ENCODE measurements around the gene GPR84. TPM values are rescaled to one million over a fixed set of nuclear protein-coding genes. Genes with fewer than 3 reads are reported as not detected.

Gene GPR84
- total and polyA plus RNA-seq, 2 of the 13 experiments (the other 11 are each of a cell fraction or from before 2014, with no cell fraction given), result not detected

GRCh38 chr12:54383041-54383609 lies 18.8 kb upstream of the GPR84 start:
- Histone ChIP-seq H3K36me3 (replicated peaks in 1 of 2; ENCODE audit: control insufficient read depth in 1 of 2, insufficient read depth in 2 of 2, low read length in 2 of 2) (no peaks in the 10 kb centered on the region), H3K9ac (ENCODE audit: insufficient read depth, low read depth, low read length) (no peak overlapping the region), H3K4me2 (ENCODE audit: low read depth, low read length) (no peak overlapping the region), H3K27me3 (ENCODE audit: control insufficient read depth in 1 of 2, insufficient read depth in 2 of 2, low read length in 2 of 2) (peaks cover 2 to 12% of the 10 kb centered on the region in 2 experiments; a peak in 4 of 5 replicates), H3K4me3 (replicated peaks in 1 of 3; ENCODE audit: insufficient read depth in 1 of 3, low read depth in 2 of 3, low read length in 3 of 3) (no peak overlapping the region), H3K9me3 (ENCODE audit: low read length) (no peaks in the 10 kb centered on the region), H3K79me2 (ENCODE audit: insufficient read depth, low read length) (no peaks in the 10 kb centered on the region), H3K4me1 (ENCODE audit: insufficient read depth, low read length) (peaks cover 33% of the 10 kb centered on the region), H4K20me1 (ENCODE audit: insufficient read depth, low read length) (no peaks in the 10 kb centered on the region), H3K27ac (ENCODE audit: extremely low read length, insufficient read depth, low read length) (no peak overlapping the region), H2AFZ (ENCODE audit: low read length) (no peak overlapping the region)
- DNase-seq (ENCODE audit: low spot score) (no peak), ATAC-seq (no peak), FAIRE-seq (no peak)
- TF ChIP-seq ERF (CRISPR knock-in tag; IDR thresholded peaks at IDR 0.05), result no peak
- no peak for TF ChIP-seq ZNF124 (CRISPR knock-in tag; IDR thresholded peaks at IDR 0.05)
- no peak for TF ChIP-seq MTF2 (CRISPR knock-in tag; IDR thresholded peaks at IDR 0.05; ENCODE audit: borderline replicate concordance)
- TF ChIP-seq SMYD3 (CRISPR knock-in tag; IDR thresholded peaks at IDR 0.05), result no peak
- no peak for TF ChIP-seq SOX13 (IDR thresholded peaks at IDR 0.05)
- no peak for TF ChIP-seq SOX13 (CRISPR knock-in tag; conservative IDR thresholded peaks at IDR 0.05 in 1 of 2, IDR thresholded peaks at IDR 0.05 in 1 of 2)
- TF ChIP-seq ZSCAN21 (CRISPR knock-in tag; IDR thresholded peaks at IDR 0.05; ENCODE audit: borderline replicate concordance), result no peak
- no peak for TF ChIP-seq ZNF331 (CRISPR knock-in tag; IDR thresholded peaks at IDR 0.05)
- no peak for TF ChIP-seq KDM5B (CRISPR knock-in tag; IDR thresholded peaks at IDR 0.05; ENCODE audit: borderline replicate concordance)
- no peak for TF ChIP-seq SNAI1 (CRISPR knock-in tag; IDR thresholded peaks at IDR 0.05; ENCODE audit: borderline replicate concordance)
- no peak for TF ChIP-seq SAP130 (CRISPR knock-in tag; IDR thresholded peaks at IDR 0.05; ENCODE audit: low read depth)
- TF ChIP-seq PCBP1 (IDR thresholded peaks at IDR 0.05; ENCODE audit: borderline replicate concordance, low read depth, low read length), result no peak
- no peak for TF ChIP-seq ZNF333 (CRISPR knock-in tag; IDR thresholded peaks at IDR 0.05; ENCODE audit: borderline replicate concordance)
- no peak for TF ChIP-seq ZBTB37 (CRISPR knock-in tag; IDR thresholded peaks at IDR 0.05)
- CTCF ChIA-PET (ENCODE audit: low intra/inter-chr PET ratio, low total read pairs), result no interaction called here
- 57% methylated on average over 3 of the region's 3 CpGs for WGBS (ENCODE audit: low lambda C conversion rate)
- no TSS peak for BruUV-seq (replicated peaks)
- intact Hi-C loops (cut with micrococcal nuclease; ENCODE audit: unreplicated experiment) (no loop called here), in situ Hi-C loops (cut with HindIII; ENCODE audit: extremely low pct_ligation_motif_present, low pct_unique_long_range_greater_than_20kb) (no loop called here)
- POLR2A ChIA-PET, result no interaction called here
